NCI-H345 treated with DMSO at 0.1 percent for 48 hours (cell line): Measurements from ENCODE around the gene RPL10.

Source experiments
- DNase-seq: peaks from one replicate; lab custom pipeline; 2025; ENCODE audit not compliant: unreplicated experiment; lab: John Stamatoyannopoulos, UW

The RPL10 gene

GRCh38 chrX:154443992-154444754, 46.0 kb downstream of the RPL10 start, which contains the start of gene FAM50A:
FAM50A (plus strand) TSS chrX:154444141; CDS start chrX:154444236, 95 bp downstream.
- peak; percentile 23 for DNase-seq

GRCh38 chrX:154444755-154445246, 46.6 kb downstream of the RPL10 start:
- DNase-seq: no peak

GRCh38 chrX:154445776-154446175, 47.6 kb downstream of the RPL10 start:
- DNase-seq: no peak

DNA sequence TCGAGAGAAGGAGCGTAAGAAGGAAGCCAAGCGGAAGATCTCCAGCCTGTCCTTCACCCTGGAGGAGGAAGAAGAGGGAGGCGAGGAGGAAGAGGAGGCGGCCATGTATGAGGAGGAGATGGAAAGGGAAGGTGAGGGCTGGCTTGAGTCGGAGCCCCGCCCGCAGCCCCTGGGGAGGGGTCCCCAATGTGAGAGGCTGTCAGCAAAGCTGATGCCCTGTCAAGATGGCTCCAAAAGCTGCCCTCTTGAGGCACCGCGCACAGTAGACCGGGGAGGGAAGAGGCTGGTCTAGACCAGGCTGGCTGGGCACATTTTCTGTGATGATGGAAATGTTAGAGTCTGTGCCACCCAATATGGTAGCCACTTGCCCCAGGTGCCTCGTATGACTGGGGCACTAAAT, 48.3 kb downstream of the RPL10 start:
- DNase-seq: no peak

- DNase-seq: no peak
These were observed 50.3 kb downstream of the RPL10 start for GRCh38 chrX:154448484-154448883.

GRCh38 chrX:154449618-154450017, 51.4 kb downstream of the RPL10 start:
- DNase-seq: no peak

DNA sequence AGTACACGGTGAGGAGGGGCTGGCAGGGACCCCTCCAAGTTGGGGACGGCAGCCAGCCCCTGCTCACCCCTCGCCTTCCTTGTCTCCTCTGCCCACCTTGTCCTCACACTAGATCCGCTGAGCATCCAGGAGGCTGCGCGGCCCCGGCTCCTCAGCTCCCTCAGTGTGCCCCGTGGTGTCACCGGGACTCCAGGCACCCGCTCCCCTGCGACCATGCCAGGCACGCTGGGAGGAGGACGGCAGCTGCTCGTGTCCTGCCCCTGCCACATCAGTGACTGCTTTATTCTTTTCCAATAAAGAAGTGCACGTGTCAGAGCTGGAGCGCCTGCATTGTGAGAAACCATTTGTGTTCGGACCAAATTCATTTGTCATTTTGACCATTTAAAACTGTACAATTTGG, 52.1 kb downstream of the RPL10 start:
- no peak for DNase-seq
